H9 (cell line): ENCODE measurements around the gene TOMM70. TPM values are rescaled to one million over a fixed set of nuclear protein-coding genes. Genes with fewer than 3 reads are reported as not detected.

Experiments
- DNase-seq: peaks from one replicate; pipeline ENCODE4 v3.0.0-alpha.2; 2017
- H2AFZ ChIP-seq: one replicate; pipeline ENCODE4 v1.6.1; 2013; ENCODE audit warnings: mild to moderate bottlenecking, low read length, control low read depth, moderate library complexity
- H2AK5ac ChIP-seq: 2 replicates; pipeline ENCODE4 v1.6.1; 2013; ENCODE audit warnings: low read length, control low read depth, mixed read lengths; ENCODE audit not compliant: insufficient read length
- H2BK120ac ChIP-seq: one replicate; pipeline ENCODE4 v1.6.1; 2013; ENCODE audit warnings: low read depth, mild to moderate bottlenecking, low read length, control low read depth, inconsistent platforms; ENCODE audit not compliant: poor library complexity, severe bottlenecking
- H2BK12ac ChIP-seq: 2 replicates; pipeline ENCODE4 v1.6.1; 2013; ENCODE audit warnings: low read length, control low read depth, mixed read lengths, low read depth; ENCODE audit not compliant: insufficient read length
- H2BK15ac ChIP-seq: 2 replicates; pipeline ENCODE4 v1.6.1; 2013; ENCODE audit warnings: low read depth, low read length, control low read depth
- H2BK20ac ChIP-seq: one replicate; pipeline ENCODE4 v1.6.1; 2013; ENCODE audit warnings: low read depth, mild to moderate bottlenecking, low read length, control low read depth, inconsistent platforms; ENCODE audit not compliant: poor library complexity, severe bottlenecking
- H2BK5ac ChIP-seq: 2 replicates; pipeline ENCODE4 v1.6.1; 2013; ENCODE audit warnings: low read length, control low read depth, mixed read lengths; ENCODE audit not compliant: insufficient read length
- H3K14ac ChIP-seq: 2 replicates; pipeline ENCODE4 v1.6.1; 2013; ENCODE audit warnings: low read length, control low read depth; ENCODE audit not compliant: insufficient read depth
- H3K18ac ChIP-seq: 2 replicates; pipeline ENCODE4 v1.6.1; 2013; ENCODE audit warnings: low read depth, mild to moderate bottlenecking, mixed read lengths, low read length, control low read depth; ENCODE audit not compliant: insufficient read length
- H3K23ac ChIP-seq: 2 replicates; pipeline ENCODE4 v1.6.1; 2013; ENCODE audit warnings: low read length, control low read depth, mixed read lengths, low read depth; ENCODE audit not compliant: insufficient read length
- H3K23me2 ChIP-seq: 2 replicates; pipeline ENCODE4 v1.6.1; 2013; ENCODE audit warnings: low read depth, mild to moderate bottlenecking, mixed read lengths, low read length, control low read depth; ENCODE audit not compliant: insufficient read length, poor library complexity, severe bottlenecking
- H3K27ac ChIP-seq: 2 replicates; pipeline ENCODE4 v1.5.1; 2013; ENCODE audit warnings: low read length, control low read depth, mixed read lengths, low read depth; ENCODE audit not compliant: insufficient read length
- H3K27me3 ChIP-seq: 2 replicates; pipeline ENCODE4 v1.6.1; 2013; ENCODE audit warnings: low read length, control low read depth, inconsistent platforms; ENCODE audit not compliant: insufficient read depth
- H3K4ac ChIP-seq: 2 replicates; pipeline ENCODE4 v1.6.1; 2013; ENCODE audit warnings: low read depth, mild to moderate bottlenecking, control low read depth, inconsistent platforms, low read length, moderate library complexity
- H3K4me1 ChIP-seq: 2 replicates; pipeline ENCODE4 v1.6.1; 2013; ENCODE audit warnings: low read length, control low read depth, inconsistent platforms; ENCODE audit not compliant: insufficient read depth
- H3K4me2 ChIP-seq: 2 replicates; pipeline ENCODE4 v1.6.1; 2013; ENCODE audit warnings: low read length, control low read depth, mixed read lengths; ENCODE audit not compliant: insufficient read length, insufficient read depth
- H3K56ac ChIP-seq: 2 replicates; pipeline ENCODE4 v1.6.1; 2013; ENCODE audit warnings: low read depth, mild to moderate bottlenecking, mixed read lengths, low read length, control low read depth; ENCODE audit not compliant: insufficient read length
- H3K79me1 ChIP-seq: 2 replicates; pipeline ENCODE4 v1.6.1; 2013; ENCODE audit warnings: low read depth, mild to moderate bottlenecking, moderate library complexity, low read length, control low read depth, inconsistent platforms; ENCODE audit not compliant: insufficient read depth, poor library complexity, severe bottlenecking
- H3K79me2 ChIP-seq: 2 replicates; pipeline ENCODE4 v1.6.1; 2013; ENCODE audit warnings: low read length, control low read depth, inconsistent platforms; ENCODE audit not compliant: insufficient read depth
- H3K9ac ChIP-seq: 2 replicates; pipeline ENCODE4 v1.6.1; 2013; ENCODE audit warnings: low read length, control low read depth, mixed read lengths; ENCODE audit not compliant: insufficient read length; ENCODE audit errors: extremely low read depth
- H3K9me3 ChIP-seq: one replicate; pipeline ENCODE4 v1.6.1; 2013; ENCODE audit warnings: low read depth, low read length, inconsistent platforms; ENCODE audit not compliant: control insufficient read depth
- H3T11ph ChIP-seq: one replicate; pipeline ENCODE4 v1.6.1; 2013; ENCODE audit warnings: mild to moderate bottlenecking, low read length, control low read depth, inconsistent platforms
- H4K20me1 ChIP-seq: one replicate; pipeline ENCODE4 v1.6.1; 2013; ENCODE audit not compliant: control insufficient read depth, insufficient read length, insufficient read depth
- H4K5ac ChIP-seq: 2 replicates; pipeline ENCODE4 v1.6.1; 2013; ENCODE audit warnings: low read depth, mild to moderate bottlenecking, mixed read lengths, low read length, control low read depth; ENCODE audit not compliant: insufficient read length
- H4K8ac ChIP-seq: replicated peaks from 2 replicates; pipeline ENCODE4 v1.6.1; 2013; ENCODE audit warnings: low read length, control low read depth, mixed read lengths, low read depth; ENCODE audit not compliant: insufficient read length
- H4K91ac ChIP-seq: 2 replicates; pipeline ENCODE4 v1.6.1; 2013; ENCODE audit warnings: low read depth, mild to moderate bottlenecking, moderate library complexity, mixed read lengths, low read length, control low read depth; ENCODE audit not compliant: insufficient read length
- H3K27ac Mint-ChIP-seq, 3 experiments: 2 replicates in 2 of 3; 3 replicates in 1 of 3; pipeline ENCODE4 v1.8.0; 2020 to 2021; ENCODE audit warnings: mixed read lengths in 3 of 3, mild to moderate bottlenecking in 1 of 3, moderate library complexity in 1 of 3
- H3K27me3 Mint-ChIP-seq: 2 replicates; pipeline ENCODE4 v1.8.0; 2021; ENCODE audit warnings: low read depth, mild to moderate bottlenecking, moderate library complexity, mixed read lengths
- H3K36me3 Mint-ChIP-seq, 3 experiments: 2 replicates in 2 of 3; 3 replicates in 1 of 3; pipeline ENCODE4 v1.8.0; 2020 to 2021; ENCODE audit warnings: low read depth in 3 of 3, mixed read lengths in 3 of 3; ENCODE audit not compliant: insufficient read depth in 1 of 3
- H3K4me1 Mint-ChIP-seq, 2 experiments: 2 replicates each; pipeline ENCODE4 v1.8.0; 2020; ENCODE audit warnings: mixed read lengths in 2 of 2
- H3K4me3 Mint-ChIP-seq, 2 experiments: 2 replicates in 1 of 2; 3 replicates in 1 of 2; pipeline ENCODE4 v1.8.0; 2020 to 2021; ENCODE audit warnings: mild to moderate bottlenecking in 2 of 2, mixed read lengths in 2 of 2, moderate library complexity in 1 of 2
- H3K9me3 Mint-ChIP-seq, 2 experiments: 2 replicates in 1 of 2; 3 replicates in 1 of 2; pipeline ENCODE4 v1.8.0; 2020; ENCODE audit warnings: mild to moderate bottlenecking in 2 of 2, mixed read lengths in 2 of 2, moderate library complexity in 1 of 2
- WGBS: extraction: QIAGEN DNeasy Blood & Tissue Kit; methylation state at CpG from one replicate; pipeline ENCODE4 v1.1.7; 2013; ENCODE audit warnings: missing lambda C conversion rate, low lambda C conversion rate, mixed read lengths; ENCODE audit not compliant: insufficient read length; ENCODE audit errors: extremely low coverage; 5-methylcytosine and 5-hydroxymethylcytosine counted together
- total RNA-seq: library from RNA; stranded (reverse); gene quantifications from 2 replicates; pipeline ENCODE4 v1.2.1, GENCODE V29; 2021
- TF ChIP-seq, protein P1 (sequence below): fragments of 200-600 bp; sonication (generic); conservative IDR thresholded peaks from 3 replicates; pipeline ENCODE4 v1.8.0; 2021; ENCODE audit warnings: antibody characterized with exemption, mild to moderate bottlenecking

TOMM70 gene
- total RNA-seq, 1 experiment from 2014 or later, result 53.0 TPM

DNA sequence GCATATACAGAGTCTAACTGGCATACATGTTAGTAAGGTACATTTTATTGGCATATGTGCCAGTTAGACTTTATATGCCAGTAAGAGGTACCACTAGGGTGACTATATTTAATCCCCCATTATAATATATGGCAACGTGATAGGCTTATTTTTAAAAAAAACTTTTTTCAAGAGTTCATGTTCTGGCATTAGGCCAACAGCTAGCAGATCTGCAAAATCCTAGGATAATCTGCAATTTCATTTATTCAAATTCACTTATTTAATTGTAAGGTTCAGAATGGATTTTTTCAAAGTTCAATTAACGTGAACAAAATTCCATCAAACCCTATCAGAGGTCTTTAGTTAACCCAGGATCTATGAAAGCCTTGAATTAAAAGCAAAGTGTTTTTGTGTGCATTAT lies 34.5 kb downstream of the TOMM70 start:
- Histone ChIP-seq H2BK15ac (no peak overlapping the region), H3T11ph (no peak overlapping the region), H3K4ac (no peak overlapping the region), H3K56ac (no peak overlapping the region), H2BK5ac (no peak overlapping the region), H3K27me3 (no peaks in the 10 kb centered on the region), H4K5ac (no peak overlapping the region), H2AFZ (no peak overlapping the region), H2BK12ac (no peak overlapping the region), H3K4me1 (no peaks in the 10 kb centered on the region), H3K79me2 (no peaks in the 10 kb centered on the region), H3K9ac (no peak overlapping the region), H3K23me2 (no peaks in the 10 kb centered on the region), H3K23ac (no peak overlapping the region), H3K18ac (no peak overlapping the region), H3K14ac (no peak overlapping the region), H4K8ac (no peak overlapping the region), H2BK20ac (no peak overlapping the region), H3K4me2 (no peak overlapping the region), H4K20me1 (no peaks in the 10 kb centered on the region), H3K9me3 (no peaks in the 10 kb centered on the region), H3K27ac (no peak overlapping the region), H4K91ac (no peak overlapping the region), H2AK5ac (no peak overlapping the region), H3K79me1 (no peaks in the 10 kb centered on the region), H2BK120ac (no peak overlapping the region)
- WGBS, result no CpG with 5 or more reads among the region's 2 CpGs
- TF ChIP-seq, protein P1, sequence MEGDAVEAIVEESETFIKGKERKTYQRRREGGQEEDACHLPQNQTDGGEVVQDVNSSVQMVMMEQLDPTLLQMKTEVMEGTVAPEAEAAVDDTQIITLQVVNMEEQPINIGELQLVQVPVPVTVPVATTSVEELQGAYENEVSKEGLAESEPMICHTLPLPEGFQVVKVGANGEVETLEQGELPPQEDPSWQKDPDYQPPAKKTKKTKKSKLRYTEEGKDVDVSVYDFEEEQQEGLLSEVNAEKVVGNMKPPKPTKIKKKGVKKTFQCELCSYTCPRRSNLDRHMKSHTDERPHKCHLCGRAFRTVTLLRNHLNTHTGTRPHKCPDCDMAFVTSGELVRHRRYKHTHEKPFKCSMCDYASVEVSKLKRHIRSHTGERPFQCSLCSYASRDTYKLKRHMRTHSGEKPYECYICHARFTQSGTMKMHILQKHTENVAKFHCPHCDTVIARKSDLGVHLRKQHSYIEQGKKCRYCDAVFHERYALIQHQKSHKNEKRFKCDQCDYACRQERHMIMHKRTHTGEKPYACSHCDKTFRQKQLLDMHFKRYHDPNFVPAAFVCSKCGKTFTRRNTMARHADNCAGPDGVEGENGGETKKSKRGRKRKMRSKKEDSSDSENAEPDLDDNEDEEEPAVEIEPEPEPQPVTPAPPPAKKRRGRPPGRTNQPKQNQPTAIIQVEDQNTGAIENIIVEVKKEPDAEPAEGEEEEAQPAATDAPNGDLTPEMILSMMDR, result no peak
- H3K36me3 Mint-ChIP-seq, result peaks cover 23 to 78% (median 57%) of the 10 kb centered on the region in 3 experiments; a peak in 6 of 7 replicates
- no peak overlapping the region for H3K27ac Mint-ChIP-seq
- no peak overlapping the region for H3K4me3 Mint-ChIP-seq
- H3K9me3 Mint-ChIP-seq, result peaks cover 0 to 3% of the 10 kb centered on the region in 2 experiments; a peak in 1 of 5 replicates
- H3K4me1 Mint-ChIP-seq, result peaks cover 0 to 4% of the 10 kb centered on the region in 2 experiments; a peak in 1 of 4 replicates
- H3K27me3 Mint-ChIP-seq, result no peaks in the 10 kb centered on the region
- DNase-seq, result no peak
